ENCODE data around the gene NUP50.

The NUP50 gene

GRCh38 chr22:45228401-45228754, 64.7 kb downstream of the NUP50 start:
- no peak for DNase-seq (ENCODE audit: low spot score)

- no peak for DNase-seq (ENCODE audit: low spot score)
These were observed 65.5 kb downstream of the NUP50 start for GRCh38 chr22:45229181-45229580.

GRCh38 chr22:45230026-45230721, 66.4 kb downstream of the NUP50 start:
- no peak for DNase-seq (ENCODE audit: low spot score)

GRCh38 chr22:45231293-45231692, 67.6 kb downstream of the NUP50 start:
- DNase-seq (ENCODE audit: low spot score) = no peak

- DNase-seq (ENCODE audit: low spot score) = no peak
These were observed 69.7 kb downstream of the NUP50 start for GRCh38 chr22:45233386-45233785.

GRCh38 chr22:45233827-45234226, 70.1 kb downstream of the NUP50 start:
- DNase-seq (ENCODE audit: low spot score) = no peak

GRCh38 chr22:45235101-45235777, 71.5 kb downstream of the NUP50 start:
- no peak for DNase-seq (ENCODE audit: low spot score)

- DNase-seq (ENCODE audit: low spot score) = no peak
These were observed 72.2 kb downstream of the NUP50 start for GRCh38 chr22:45235851-45236342.

GRCh38 chr22:45237065-45237990, 73.6 kb downstream of the NUP50 start:
- DNase-seq (ENCODE audit: low spot score) = no peak
